HEK293 (cell line): Measurements from ENCODE around the gene AGMAT.
A peak's percentile ranks its signal among the peaks of the same experiment; 100 is the strongest.

ENCODE experiments used
- CTCF ChIA-PET: fragments of 350-600 bp; formaldehyde crosslinking; extraction: SDS; loops from one replicate; lab custom pipeline; 2021; ENCODE audit warnings: antibody characterized with exemption; lab: Yijun Ruan, JAX
- POLR2A ChIA-PET: fragments of 300-600 bp; formaldehyde crosslinking; extraction: SDS; loops from one replicate; lab custom pipeline; 2020; ENCODE audit warnings: antibody characterized with exemption, inconsistent platforms; lab: Yijun Ruan, JAX
- H3K27ac ChIP-seq: fragments of 200-500 bp; sonication (Bioruptor generic); 2 replicates; pipeline ENCODE4 v1.5.1; 2014; ENCODE audit warnings: low read depth, low read length, control low read depth, inconsistent platforms; ENCODE audit errors: extremely low read depth
- H3K36me3 ChIP-seq, 2 experiments: fragments of 200-500 bp in 1 of 2; sonication (Bioruptor generic) in 1 of 2; 1 replicate in 1 of 2; 2 replicates in 1 of 2; pipeline ENCODE4 v1.5.1; 2014 to 2017; ENCODE audit warnings: inconsistent platforms in 2 of 2, low read length in 2 of 2; ENCODE audit not compliant: control insufficient read depth in 2 of 2, insufficient read depth in 1 of 2
- H3K4me1 ChIP-seq: fragments of 200-500 bp; sonication (Bioruptor generic); 2 replicates; pipeline ENCODE4 v1.5.1; 2014; ENCODE audit warnings: mild to moderate bottlenecking, low read length, inconsistent platforms; ENCODE audit not compliant: control insufficient read depth, insufficient read depth
- H3K4me3 ChIP-seq: 2 replicates; pipeline ENCODE4 v1.5.1; 2011; ENCODE audit warnings: low read depth, mild to moderate bottlenecking, control low read depth, low read length, moderate library complexity
- H3K9me3 ChIP-seq: fragments of 200-500 bp; sonication (Bioruptor generic); 2 replicates; pipeline ENCODE4 v1.5.1; 2014; ENCODE audit warnings: low read depth, low read length, inconsistent platforms; ENCODE audit not compliant: control insufficient read depth, insufficient read depth
- BCL11B ChIP-seq: fragments of 450-650 bp; formaldehyde crosslinking; IDR thresholded peaks from 2 replicates; pipeline ENCODE4 v1.5.1; 2016; ENCODE audit warnings: low read depth, missing biosample characterization, missing genetic modification characterization
- INSM2 ChIP-seq: fragments of 450-650 bp; formaldehyde crosslinking; IDR thresholded peaks from 2 replicates; pipeline ENCODE4 v1.5.1; 2016; ENCODE audit warnings: missing biosample characterization, missing genetic modification characterization
- KLF8 ChIP-seq: fragments of 450-650 bp; formaldehyde crosslinking; IDR thresholded peaks from 2 replicates; pipeline ENCODE4 v1.5.1; 2016; ENCODE audit warnings: missing biosample characterization, missing genetic modification characterization
- MZF1 ChIP-seq: fragments of 450-650 bp; formaldehyde crosslinking; IDR thresholded peaks from 2 replicates; pipeline ENCODE4 v1.5.1; 2017; ENCODE audit warnings: missing biosample characterization, missing genetic modification characterization, borderline replicate concordance
- REST ChIP-seq: fragments of 450-650 bp; formaldehyde crosslinking; IDR thresholded peaks from 2 replicates; pipeline ENCODE4 v1.5.1; 2016; ENCODE audit warnings: missing biosample characterization, missing genetic modification characterization
- SCRT1 ChIP-seq: fragments of 450-650 bp; formaldehyde crosslinking; IDR thresholded peaks from 2 replicates; pipeline ENCODE4 v1.5.1; 2016; ENCODE audit warnings: missing biosample characterization, missing genetic modification characterization, borderline replicate concordance
- ZBTB11 ChIP-seq: fragments of 450-650 bp; formaldehyde crosslinking; conservative IDR thresholded peaks from 2 replicates; pipeline ENCODE4 v1.5.1; 2016; ENCODE audit warnings: low read depth, missing biosample characterization, missing genetic modification characterization
- ZBTB6 ChIP-seq: fragments of 450-650 bp; formaldehyde crosslinking; IDR thresholded peaks from 2 replicates; pipeline ENCODE4 v1.5.1; 2017; ENCODE audit warnings: missing biosample characterization, missing genetic modification characterization
- ZBTB8A ChIP-seq: fragments of 450-650 bp; formaldehyde crosslinking; IDR thresholded peaks from 2 replicates; pipeline ENCODE4 v1.5.1; 2016; ENCODE audit warnings: missing biosample characterization, missing genetic modification characterization
- ZNF18 ChIP-seq: fragments of 450-650 bp; formaldehyde crosslinking; IDR thresholded peaks from 2 replicates; pipeline ENCODE4 v1.5.1; 2016; ENCODE audit warnings: missing biosample characterization, missing genetic modification characterization
- ZNF558 ChIP-seq: fragments of 450-650 bp; formaldehyde crosslinking; IDR thresholded peaks from 2 replicates; pipeline ENCODE4 v1.5.1; 2016; ENCODE audit warnings: missing biosample characterization, missing genetic modification characterization
- ZNF580 ChIP-seq: fragments of 450-650 bp; formaldehyde crosslinking; IDR thresholded peaks from 2 replicates; pipeline ENCODE4 v1.5.1; 2016; ENCODE audit warnings: missing biosample characterization, missing genetic modification characterization
- ZNF600 ChIP-seq: fragments of 450-650 bp; formaldehyde crosslinking; IDR thresholded peaks from 2 replicates; pipeline ENCODE4 v1.5.1; 2016; ENCODE audit warnings: missing biosample characterization, missing genetic modification characterization
- ZNF777 ChIP-seq: fragments of 450-650 bp; formaldehyde crosslinking; IDR thresholded peaks from 2 replicates; pipeline ENCODE4 v1.5.1; 2017; ENCODE audit warnings: missing biosample characterization, missing genetic modification characterization, borderline replicate concordance
- ZSCAN30 ChIP-seq: fragments of 450-650 bp; IDR thresholded peaks from 2 replicates; pipeline ENCODE4 v1.5.1; 2018; ENCODE audit warnings: missing biosample characterization, mild to moderate bottlenecking, missing genetic modification characterization, moderate library complexity

The AGMAT gene

GRCh38 chr1:15524021-15524282 is 60.9 kb downstream of the AGMAT start, which contains the start of gene CASP9 (continued):
- no peak for TF ChIP-seq INSM2 (tag by site-specific recombination)
- no peak for TF ChIP-seq ZNF580 (tag by site-specific recombination)
- TF ChIP-seq SCRT1 (tag by site-specific recombination) = no peak
- TF ChIP-seq ZBTB11 (tag by site-specific recombination) = no peak
- no peak for TF ChIP-seq ZNF777 (tag by site-specific recombination)
- TF ChIP-seq, all 188 proteins: peak for 16

GRCh38 chr1:15523104-15524020 is 61.5 kb downstream of the AGMAT start:
- Histone ChIP-seq H3K36me3 (no peaks in the 10 kb centered on the region), H3K27ac (peak overlapping the region; percentile 16; the same call in 1 of the 2 replicates), H3K4me3 (peak overlapping the region; percentile 65), H3K9me3 (no peaks in the 10 kb centered on the region), H3K4me1 (peaks cover 7% of the 10 kb centered on the region)
- TF ChIP-seq ZBTB6 (tag by site-specific recombination) (no peak), ZNF18 (tag by site-specific recombination) (no peak), REST (tag by site-specific recombination) (no peak), ZNF600 (tag by site-specific recombination) (peak; percentile 94), ZNF777 (tag by site-specific recombination) (no peak), ZBTB8A (tag by site-specific recombination) (peak; percentile 15; the same call in 1 of the 2 replicates), ZNF558 (tag by site-specific recombination) (no peak), KLF8 (tag by site-specific recombination) (no peak), ZSCAN30 (tag by site-specific recombination) (no peak), MZF1 (tag by site-specific recombination) (no peak), BCL11B (no peak)
- ChIA-PET POLR2A (interaction anchor here (0.5 to 0.6 kb wide), 2 partner anchors 218 to 1916 kb away, joined by 3 read pairs; partner anchors contain the start of gene RCC2), CTCF (no interaction called here)
